ENCODE results near the gene MACROD2.

Gene MACROD2

GRCh38 chr20:15542655-15543054 is 1547.3 kb downstream of the MACROD2 start:
- DNase-seq (ENCODE audit: low read depth) = no peak

- no peak for DNase-seq (ENCODE audit: low read depth)
Measured at GRCh38 chr20:15544742-15545141, 1549.4 kb downstream of the MACROD2 start.

GRCh38 chr20:15546525-15547023 is 1551.3 kb downstream of the MACROD2 start:
- DNase-seq (ENCODE audit: low read depth) = no peak

GRCh38 chr20:15547119-15547518 is 1551.8 kb downstream of the MACROD2 start:
- DNase-seq (ENCODE audit: low read depth) = no peak

GRCh38 chr20:15550116-15550870 is 1555.0 kb downstream of the MACROD2 start:
- no peak for DNase-seq (ENCODE audit: low read depth)

GRCh38 chr20:15555913-15556312 is 1560.6 kb downstream of the MACROD2 start:
- no peak for DNase-seq (ENCODE audit: low read depth)

- no peak for DNase-seq (ENCODE audit: low read depth)
Measured at GRCh38 chr20:15556869-15557268, 1561.6 kb downstream of the MACROD2 start.

- DNase-seq (ENCODE audit: low read depth) = no peak
Measured at GRCh38 chr20:15561070-15561569, 1565.8 kb downstream of the MACROD2 start.

- no peak for DNase-seq (ENCODE audit: low read depth)
Measured at GRCh38 chr20:15561707-15562404, 1566.5 kb downstream of the MACROD2 start.

- no peak for DNase-seq (ENCODE audit: low read depth)
Measured at GRCh38 chr20:15563836-15564235, 1568.5 kb downstream of the MACROD2 start.

GRCh38 chr20:15564981-15565380 is 1569.7 kb downstream of the MACROD2 start:
- no peak for DNase-seq (ENCODE audit: low read depth)

GRCh38 chr20:15565786-15566185 is 1570.5 kb downstream of the MACROD2 start:
- no peak for DNase-seq (ENCODE audit: low read depth)

- no peak for DNase-seq (ENCODE audit: low read depth)
Measured at GRCh38 chr20:15567219-15567618, 1571.9 kb downstream of the MACROD2 start.

GRCh38 chr20:15570156-15570555 is 1574.8 kb downstream of the MACROD2 start:
- DNase-seq (ENCODE audit: low read depth) = no peak

GRCh38 chr20:15571056-15571455 is 1575.7 kb downstream of the MACROD2 start:
- DNase-seq (ENCODE audit: low read depth) = no peak

- no peak for DNase-seq (ENCODE audit: low read depth)
Measured at GRCh38 chr20:15575255-15575654, 1579.9 kb downstream of the MACROD2 start.

- no peak for DNase-seq (ENCODE audit: low read depth)
Measured at GRCh38 chr20:15576411-15576810, 1581.1 kb downstream of the MACROD2 start.

- no peak for DNase-seq (ENCODE audit: low read depth)
Measured at GRCh38 chr20:15578113-15578512, 1582.8 kb downstream of the MACROD2 start.

GRCh38 chr20:15579688-15580087 is 1584.4 kb downstream of the MACROD2 start:
- no peak for DNase-seq (ENCODE audit: low read depth)

- DNase-seq (ENCODE audit: low read depth) = no peak
Measured at GRCh38 chr20:15582146-15582760, 1586.9 kb downstream of the MACROD2 start.

GRCh38 chr20:15584507-15584906 is 1589.2 kb downstream of the MACROD2 start:
- no peak for DNase-seq (ENCODE audit: low read depth)

GRCh38 chr20:15593081-15593480 is 1597.8 kb downstream of the MACROD2 start:
- DNase-seq (ENCODE audit: low read depth) = no peak

All from stimulated activated CD8-positive, alpha-beta memory T cell treated with anti-CD3 and anti-CD28 coated beads, Interleukin-15, amount 100 ng/mL, for 24 hours (primary cell).